LNCaP clone FGC (cell line): Measurements from ENCODE around the gene CCL23.

Source experiments
- DNase-seq: peaks from one replicate; pipeline ENCODE4 v3.0.0-alpha.2; 2011; ENCODE audit warnings: low read depth
- H3K4me3 ChIP-seq: 2 replicates; pipeline ENCODE4 v1.5.1; 2011; ENCODE audit warnings: mild to moderate bottlenecking, low read depth, low read length, control low read depth
- CTCF ChIP-seq: IDR thresholded peaks from 2 replicates; pipeline ENCODE4 v1.5.1; 2012; ENCODE audit warnings: mild to moderate bottlenecking; ENCODE audit not compliant: control insufficient read depth, insufficient read depth; ENCODE audit errors: extremely low read depth

Gene CCL23

GRCh38 chr17:36004594-36005108 lies 13.1 kb downstream of the CCL23 start:
- H3K4me3 ChIP-seq, result no peak overlapping the region
- TF ChIP-seq CTCF, result no peak
- DNase-seq, result no peak

DNA sequence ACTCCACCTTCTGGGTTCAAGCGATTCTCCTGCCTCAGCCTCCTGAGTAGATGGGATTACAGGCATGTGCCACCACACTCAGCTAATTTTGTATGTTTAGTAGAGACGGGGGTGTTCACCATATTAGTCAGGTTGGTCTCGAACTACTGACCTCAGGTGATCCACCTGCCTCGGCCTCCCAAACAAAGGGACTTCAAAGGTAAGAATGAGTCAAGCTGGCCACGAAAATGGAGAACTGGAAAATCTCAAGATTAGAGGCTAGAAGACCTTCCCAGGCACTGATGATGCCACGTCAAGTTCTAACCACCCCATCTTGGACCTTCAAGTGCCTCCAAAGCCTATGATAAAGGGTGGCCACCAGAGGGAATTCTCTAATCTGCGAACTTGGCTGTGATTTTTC lies 15.1 kb downstream of the CCL23 start:
- no peak for DNase-seq
- no peak overlapping the region for H3K4me3 ChIP-seq
- no peak for TF ChIP-seq CTCF

DNA sequence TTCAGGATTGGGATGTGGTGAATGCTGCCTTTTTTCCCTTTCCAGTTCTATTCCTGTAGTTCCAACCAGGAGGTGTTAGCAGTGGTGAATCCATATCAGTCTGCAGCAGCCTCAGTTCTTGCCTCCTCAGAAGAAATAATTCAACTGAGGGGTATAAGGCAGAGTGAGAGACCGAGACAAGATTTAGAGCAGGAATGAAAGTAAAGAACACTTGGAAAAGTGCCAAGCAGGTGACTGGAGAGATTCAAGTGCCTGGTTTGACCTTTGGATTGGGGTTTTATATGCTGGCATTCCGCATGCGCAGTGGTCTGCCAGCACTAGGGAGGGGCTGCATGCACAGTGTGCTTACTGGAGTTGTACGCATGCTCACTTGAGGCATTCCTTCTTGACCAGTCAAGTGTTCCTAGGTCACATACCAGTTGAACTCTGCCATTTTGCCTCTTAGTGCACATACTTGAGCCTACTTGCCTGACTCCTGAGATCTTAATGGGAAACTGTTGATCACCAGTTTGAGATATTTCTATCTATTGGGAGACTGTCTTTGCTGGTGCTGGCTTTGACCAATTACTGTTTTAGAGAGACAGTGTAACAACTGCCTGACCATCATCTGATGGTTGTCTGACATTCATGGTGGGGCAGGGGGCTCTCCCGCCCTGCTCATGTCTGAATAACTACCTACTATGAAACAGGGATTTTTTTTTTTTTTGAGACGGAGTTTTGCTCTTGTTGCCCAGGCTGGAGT lies 15.7 kb downstream of the CCL23 start:
- no peak for TF ChIP-seq CTCF
- DNase-seq, result no peak
- H3K4me3 ChIP-seq, result no peak overlapping the region

- H3K4me3 ChIP-seq, result no peak within 1 kb of the TSS
- DNase-seq, result no peak
- TF ChIP-seq CTCF, result no peak
Observed at GRCh38 chr17:36001110-36001771, 16.5 kb downstream of the CCL23 start, which contains the start of gene CCL15. CCL15 (minus strand) TSS chr17:36001553; CDS start chr17:36001492, 61 bp downstream.

DNA sequence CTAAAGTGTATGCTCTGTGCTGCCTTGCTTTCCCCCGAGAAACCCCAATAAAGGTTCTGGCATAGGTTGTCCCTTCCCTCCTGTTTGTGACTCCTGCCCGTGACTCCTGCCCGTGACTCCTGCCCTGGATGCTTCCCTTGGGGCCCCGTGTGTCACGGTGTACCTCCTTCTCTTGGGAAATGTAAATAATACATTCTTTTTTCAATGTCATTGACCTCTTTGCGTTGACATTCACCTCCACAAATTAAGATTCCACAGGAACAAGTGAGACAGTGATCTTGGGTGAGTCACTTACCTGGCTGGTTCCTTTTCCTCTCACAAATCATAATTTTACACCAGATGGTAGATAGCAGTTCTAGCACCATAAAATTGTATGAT lies 17.1 kb downstream of the CCL23 start:
- no peak for TF ChIP-seq CTCF
- DNase-seq, result no peak
- H3K4me3 ChIP-seq, result no peak overlapping the region

DNA sequence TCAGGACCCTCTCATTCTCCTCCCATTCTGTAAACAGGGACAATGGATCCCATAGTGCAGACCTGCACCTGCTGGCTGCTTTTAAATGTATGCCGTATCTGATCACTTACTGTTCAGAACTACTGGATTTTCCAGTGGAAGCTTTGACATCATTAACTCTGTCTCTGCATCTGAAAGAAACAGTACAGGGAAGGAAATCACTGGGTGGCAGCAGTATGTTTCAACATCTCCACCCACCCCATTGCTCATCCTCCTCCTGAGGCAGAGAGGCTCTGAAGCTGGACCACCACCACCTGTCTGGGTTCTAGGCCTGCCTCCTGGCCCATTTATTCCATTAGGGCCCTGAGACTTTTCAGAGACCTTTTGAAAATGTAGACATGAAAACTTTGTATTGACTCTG lies 19.0 kb downstream of the CCL23 start:
- H3K4me3 ChIP-seq, result no peak overlapping the region
- no peak for DNase-seq
- TF ChIP-seq CTCF, result no peak
